ENCODE measurements around the gene CATSPER3. TPM values are rescaled to one million over a fixed set of nuclear protein-coding genes. Genes with fewer than 3 reads are reported as not detected.

The CATSPER3 gene
- total RNA-seq, 1 experiment from 2014 or later: not detected

Other genes starting within 250 kb of the CATSPER3 start
- gene CAMLG, start 229.4 kb upstream of the CATSPER3 start, total RNA-seq (2014; rRNA removed; shearing (Covaris generic)): 18.1 and 25.4 TPM in 2 replicates
- gene DDX46, start 209.1 kb upstream of the CATSPER3 start, total RNA-seq (2014; rRNA removed; shearing (Covaris generic)): 25.7 and 29.0 TPM in 2 replicates
- 39.2 and 44.3 TPM in 2 replicates for gene C5orf24, start 121.9 kb upstream of the CATSPER3 start, total RNA-seq (2014; rRNA removed; shearing (Covaris generic))
- 90.4 and 95.7 TPM in 2 replicates for gene TXNDC15, start 93.5 kb upstream of the CATSPER3 start, total RNA-seq (2014; rRNA removed; shearing (Covaris generic))
- 2.8 and 6.0 TPM in 2 replicates for gene PCBD2, start 62.8 kb upstream of the CATSPER3 start, total RNA-seq (2014; rRNA removed; shearing (Covaris generic))
- gene PITX1, start 66.3 kb downstream of the CATSPER3 start, total RNA-seq (2014; rRNA removed; shearing (Covaris generic)): 4.6 and 15.3 TPM in 2 replicates